GM12874 (cell line): Measurements from ENCODE around the gene SMC5.

Experiments
- TF ChIP-seq, protein P1 (sequence below): IDR thresholded peaks from 2 replicates; pipeline ENCODE4 v1.5.1; 2011; ENCODE audit warnings: low read depth, mild to moderate bottlenecking, control low read depth, low read length, moderate library complexity; ENCODE audit not compliant: insufficient read depth

Gene SMC5

DNA sequence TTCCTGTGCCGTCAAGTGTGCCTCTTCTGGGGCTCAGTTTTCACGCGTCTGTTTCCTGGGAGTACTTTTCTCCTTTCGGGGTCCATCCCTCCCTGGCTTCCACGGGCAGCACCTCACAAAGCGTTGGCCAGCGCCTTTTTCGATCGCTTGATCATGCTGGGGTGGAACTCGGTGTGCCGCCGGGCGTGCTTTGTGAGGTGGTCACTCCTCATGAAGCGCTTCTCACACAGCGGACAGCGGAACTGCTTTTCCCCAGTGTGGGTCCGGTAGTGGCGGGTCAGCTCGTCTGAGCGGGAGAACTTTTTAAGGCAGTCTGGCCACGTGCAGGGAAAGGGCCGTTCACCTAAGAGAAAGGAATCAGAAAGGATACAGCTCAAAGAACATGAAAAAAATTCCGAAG, 128.9 kb downstream of the SMC5 start:
- TF ChIP-seq, protein P1, sequence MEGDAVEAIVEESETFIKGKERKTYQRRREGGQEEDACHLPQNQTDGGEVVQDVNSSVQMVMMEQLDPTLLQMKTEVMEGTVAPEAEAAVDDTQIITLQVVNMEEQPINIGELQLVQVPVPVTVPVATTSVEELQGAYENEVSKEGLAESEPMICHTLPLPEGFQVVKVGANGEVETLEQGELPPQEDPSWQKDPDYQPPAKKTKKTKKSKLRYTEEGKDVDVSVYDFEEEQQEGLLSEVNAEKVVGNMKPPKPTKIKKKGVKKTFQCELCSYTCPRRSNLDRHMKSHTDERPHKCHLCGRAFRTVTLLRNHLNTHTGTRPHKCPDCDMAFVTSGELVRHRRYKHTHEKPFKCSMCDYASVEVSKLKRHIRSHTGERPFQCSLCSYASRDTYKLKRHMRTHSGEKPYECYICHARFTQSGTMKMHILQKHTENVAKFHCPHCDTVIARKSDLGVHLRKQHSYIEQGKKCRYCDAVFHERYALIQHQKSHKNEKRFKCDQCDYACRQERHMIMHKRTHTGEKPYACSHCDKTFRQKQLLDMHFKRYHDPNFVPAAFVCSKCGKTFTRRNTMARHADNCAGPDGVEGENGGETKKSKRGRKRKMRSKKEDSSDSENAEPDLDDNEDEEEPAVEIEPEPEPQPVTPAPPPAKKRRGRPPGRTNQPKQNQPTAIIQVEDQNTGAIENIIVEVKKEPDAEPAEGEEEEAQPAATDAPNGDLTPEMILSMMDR: no peak

DNA sequence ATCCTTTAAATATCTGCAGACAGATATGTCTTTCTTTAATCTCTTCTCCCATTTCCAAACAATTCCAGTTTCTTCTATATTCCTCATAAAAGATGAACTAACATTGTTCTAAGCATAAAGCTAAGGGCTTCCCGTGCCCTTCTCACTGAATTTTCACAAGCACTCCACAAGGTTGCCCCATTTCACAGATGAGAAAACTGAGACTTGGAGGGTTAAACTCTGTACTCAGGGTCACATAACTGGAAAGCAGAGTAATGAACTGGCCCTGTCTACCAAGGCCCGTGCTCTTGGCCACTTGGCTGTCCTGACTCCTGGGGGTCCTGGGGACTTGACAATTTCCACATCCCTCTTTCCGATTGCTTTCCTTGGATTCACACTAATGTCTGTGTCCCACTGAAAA, 130.4 kb downstream of the SMC5 start:
- TF ChIP-seq, protein P1: no peak

DNA sequence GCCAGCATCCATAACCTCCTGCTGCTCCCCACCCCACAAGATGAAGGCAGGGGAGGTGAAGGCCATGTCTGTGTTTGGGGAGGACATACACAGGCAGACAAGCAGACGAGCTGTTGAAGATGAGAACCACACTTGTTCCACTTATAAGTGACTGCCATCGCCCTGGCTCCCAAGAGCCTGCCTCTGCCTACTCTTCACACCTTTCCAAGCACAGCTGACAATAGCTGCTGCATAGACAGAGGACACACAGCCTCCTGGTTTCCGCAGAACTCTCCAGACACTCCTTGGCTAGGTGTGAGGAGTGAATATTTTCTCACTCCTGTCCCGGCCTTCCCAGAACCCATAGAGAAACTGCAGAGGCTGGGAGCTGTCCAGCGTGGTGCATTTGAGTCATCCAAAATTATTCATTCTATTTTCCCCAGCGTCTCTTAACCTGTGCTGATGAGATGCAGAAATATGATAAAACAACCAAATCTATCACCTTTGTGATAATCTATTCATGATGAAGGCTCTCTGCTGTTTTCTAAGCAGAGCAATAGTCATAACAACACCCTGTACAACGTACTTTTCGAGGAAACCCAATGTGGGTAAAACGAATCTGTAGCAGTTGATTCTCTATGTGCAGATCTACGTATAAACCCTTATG, 131.0 kb downstream of the SMC5 start:
- TF ChIP-seq, protein P1: no peak

DNA sequence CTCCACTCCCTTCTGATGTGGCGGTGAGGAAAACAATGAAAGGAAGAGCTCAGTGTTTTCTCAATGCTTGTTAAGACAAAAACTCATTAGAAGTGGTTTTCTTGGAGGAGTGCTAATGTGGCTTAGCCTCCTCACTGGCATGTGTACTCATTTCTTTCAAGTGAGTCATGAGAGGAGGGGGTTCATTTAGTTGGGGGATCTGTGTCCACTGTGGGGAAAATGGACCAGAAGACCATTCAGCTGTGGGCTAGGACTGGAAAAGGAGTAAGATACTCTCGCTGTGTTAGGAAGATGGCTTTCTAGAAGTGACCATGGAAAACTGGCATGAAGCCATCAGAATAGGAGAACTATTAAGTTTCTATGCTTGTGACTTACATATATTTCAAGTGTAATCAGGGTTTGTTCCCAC, 132.2 kb downstream of the SMC5 start:
- TF ChIP-seq, protein P1: no peak

DNA sequence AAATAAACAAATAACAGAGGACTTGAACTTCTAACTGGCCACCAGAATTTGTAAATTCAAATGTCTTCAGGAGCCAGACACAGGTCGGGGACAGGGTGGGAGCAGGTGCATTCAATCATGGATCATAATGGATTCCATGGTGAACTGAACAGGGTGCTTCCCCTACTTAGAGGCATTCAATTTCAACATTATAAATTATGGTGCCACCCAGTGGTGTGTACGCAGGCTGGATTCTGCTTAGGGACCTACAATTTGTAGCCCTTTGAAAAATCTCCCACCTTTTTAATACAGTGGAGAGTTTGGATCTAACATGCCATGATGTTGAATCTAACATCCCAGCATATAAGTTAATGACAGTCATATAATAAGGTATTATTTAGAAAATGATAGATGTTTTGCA, 133.4 kb downstream of the SMC5 start:
- TF ChIP-seq, protein P1: no peak

DNA sequence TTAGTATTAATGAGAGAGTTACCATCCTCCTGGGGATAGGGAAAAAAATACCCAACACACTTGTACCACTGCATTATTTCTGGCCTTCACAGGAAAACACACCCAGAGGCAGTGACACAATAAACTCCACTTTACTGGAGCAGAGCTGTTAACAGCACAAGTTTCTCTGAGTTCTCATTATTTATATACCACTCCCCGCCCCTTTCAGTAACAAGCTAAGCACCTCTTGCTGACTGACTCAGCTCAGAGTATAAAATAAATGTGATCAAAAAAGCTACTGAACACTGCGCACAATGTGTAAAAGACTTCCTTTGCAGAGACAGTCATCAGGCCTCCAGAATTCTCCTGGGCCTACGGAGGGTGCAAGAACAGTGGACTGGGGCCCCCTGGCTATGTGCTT, 134.1 kb downstream of the SMC5 start:
- TF ChIP-seq, protein P1: no peak

DNA sequence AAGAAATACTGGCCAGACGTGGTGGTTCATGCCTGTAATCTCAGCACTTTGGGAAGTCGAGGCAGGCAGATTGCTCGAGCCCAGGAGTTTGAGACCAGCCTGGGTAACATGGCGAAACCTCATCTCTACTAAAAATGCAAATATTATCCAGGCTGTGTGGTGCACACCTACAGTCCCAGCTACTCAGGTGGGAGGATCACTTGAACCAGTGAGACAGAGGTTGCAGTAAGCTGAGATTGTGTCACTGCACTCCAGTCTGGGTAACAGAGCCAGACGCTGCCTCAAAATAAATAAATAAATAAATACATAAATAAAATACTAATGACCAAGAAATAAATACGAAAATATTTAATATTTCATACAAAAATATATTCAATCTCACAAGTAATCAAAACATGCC, 136.9 kb downstream of the SMC5 start:
- TF ChIP-seq, protein P1: no peak
